ENCODE data around the gene PNPLA2.

Gene PNPLA2

GRCh38 chr11:777288-778255, 41.1 kb upstream of the PNPLA2 start, which contains the start of gene GATD1:
Gene GATD1, minus strand, starts transcription at chr11:777487. Its CDS starts 25 bp downstream, at chr11:777462.
- no peaks in the 10 kb centered on the region for H3K27me3 Mint-ChIP-seq (ENCODE audit: low read depth)
- H3K27ac Mint-ChIP-seq, result peak within 1 kb of the TSS; percentile 84

GRCh38 chr11:778976-779954, 39.4 kb upstream of the PNPLA2 start:
- no peaks in the 10 kb centered on the region for H3K9me3 Mint-ChIP-seq

More at GRCh38 chr11:777288-778255, 41.1 kb upstream of the PNPLA2 start, which contains the start of gene GATD1:
- peaks cover 19% of the 10 kb centered on the region for H3K4me1 Mint-ChIP-seq (ENCODE audit: low read depth)
- peaks cover 3% of the 10 kb centered on the region for H3K36me3 Mint-ChIP-seq (ENCODE audit: low read depth)
- peak; percentile 94 for DNase-seq (ENCODE audit: low spot score)
- H3K9me3 Mint-ChIP-seq, result no peaks in the 10 kb centered on the region
- H3K4me3 Mint-ChIP-seq, result peak within 1 kb of the TSS; percentile 87

GRCh38 chr11:779955-780532, 38.7 kb upstream of the PNPLA2 start:
- Mint-ChIP-seq H3K27ac (peak overlapping the region; percentile 41), H3K4me1 (ENCODE audit: low read depth) (peaks cover 21% of the 10 kb centered on the region), H3K4me3 (no peak overlapping the region), H3K27me3 (ENCODE audit: low read depth) (no peaks in the 10 kb centered on the region), H3K9me3 (no peaks in the 10 kb centered on the region), H3K36me3 (ENCODE audit: low read depth) (peaks cover 10% of the 10 kb centered on the region)
- DNase-seq (ENCODE audit: low spot score), result no peak

More at GRCh38 chr11:778976-779954, 39.4 kb upstream of the PNPLA2 start:
- no peak for DNase-seq (ENCODE audit: low spot score)
- Mint-ChIP-seq H3K27ac (peak overlapping the region; percentile 41), H3K4me3 (peak overlapping the region; percentile 38), H3K36me3 (ENCODE audit: low read depth) (peaks cover 6% of the 10 kb centered on the region), H3K4me1 (ENCODE audit: low read depth) (peaks cover 19% of the 10 kb centered on the region), H3K27me3 (ENCODE audit: low read depth) (no peaks in the 10 kb centered on the region)

- Mint-ChIP-seq H3K9me3 (no peaks in the 10 kb centered on the region), H3K4me1 (ENCODE audit: low read depth) (peaks cover 13% of the 10 kb centered on the region), H3K27ac (no peak overlapping the region), H3K36me3 (ENCODE audit: low read depth) (peaks cover 12% of the 10 kb centered on the region), H3K4me3 (no peak overlapping the region), H3K27me3 (ENCODE audit: low read depth) (no peaks in the 10 kb centered on the region)
- no peak for DNase-seq (ENCODE audit: low spot score)
Observed at GRCh38 chr11:782264-783174, 36.2 kb upstream of the PNPLA2 start.

- no peak for DNase-seq (ENCODE audit: low spot score)
- Mint-ChIP-seq H3K36me3 (ENCODE audit: low read depth) (peaks cover 12% of the 10 kb centered on the region), H3K4me3 (no peak overlapping the region), H3K27ac (no peak overlapping the region), H3K27me3 (ENCODE audit: low read depth) (no peaks in the 10 kb centered on the region), H3K9me3 (no peaks in the 10 kb centered on the region), H3K4me1 (ENCODE audit: low read depth) (peaks cover 13% of the 10 kb centered on the region)
Observed at GRCh38 chr11:783581-784015, 35.1 kb upstream of the PNPLA2 start.

GRCh38 chr11:786235-787083, 32.3 kb upstream of the PNPLA2 start:
- H3K36me3 Mint-ChIP-seq (ENCODE audit: low read depth), result peaks cover 14% of the 10 kb centered on the region
- no peak for DNase-seq (ENCODE audit: low spot score)
- H3K9me3 Mint-ChIP-seq, result no peaks in the 10 kb centered on the region
- no peak overlapping the region for H3K27ac Mint-ChIP-seq
- peaks cover 6% of the 10 kb centered on the region for H3K4me1 Mint-ChIP-seq (ENCODE audit: low read depth)
- no peak overlapping the region for H3K4me3 Mint-ChIP-seq
- H3K27me3 Mint-ChIP-seq (ENCODE audit: low read depth), result no peaks in the 10 kb centered on the region

- no peak for DNase-seq (ENCODE audit: low spot score)
- peaks cover 5% of the 10 kb centered on the region for H3K4me1 Mint-ChIP-seq (ENCODE audit: low read depth)
- H3K27ac Mint-ChIP-seq, result no peak overlapping the region
- no peaks in the 10 kb centered on the region for H3K27me3 Mint-ChIP-seq (ENCODE audit: low read depth)
- H3K36me3 Mint-ChIP-seq (ENCODE audit: low read depth), result peaks cover 14% of the 10 kb centered on the region
- H3K9me3 Mint-ChIP-seq, result no peaks in the 10 kb centered on the region
- no peak overlapping the region for H3K4me3 Mint-ChIP-seq
Observed at GRCh38 chr11:787084-787675, 31.5 kb upstream of the PNPLA2 start.

GRCh38 chr11:788009-788640, 30.6 kb upstream of the PNPLA2 start:
- Mint-ChIP-seq H3K4me1 (ENCODE audit: low read depth) (peaks cover 5% of the 10 kb centered on the region), H3K36me3 (ENCODE audit: low read depth) (peaks cover 14% of the 10 kb centered on the region), H3K9me3 (no peaks in the 10 kb centered on the region), H3K27me3 (ENCODE audit: low read depth) (no peaks in the 10 kb centered on the region), H3K4me3 (no peak overlapping the region), H3K27ac (no peak overlapping the region)
- no peak for DNase-seq (ENCODE audit: low spot score)

GRCh38 chr11:788953-789940, 29.5 kb upstream of the PNPLA2 start:
- no peaks in the 10 kb centered on the region for H3K27me3 Mint-ChIP-seq (ENCODE audit: low read depth)
- H3K4me3 Mint-ChIP-seq, result peak overlapping the region; percentile 26
- H3K4me1 Mint-ChIP-seq (ENCODE audit: low read depth), result peaks cover 5% of the 10 kb centered on the region
- no peaks in the 10 kb centered on the region for H3K9me3 Mint-ChIP-seq
- no peak overlapping the region for H3K27ac Mint-ChIP-seq
- H3K36me3 Mint-ChIP-seq (ENCODE audit: low read depth), result peaks cover 10% of the 10 kb centered on the region
- DNase-seq (ENCODE audit: low spot score), result no peak

- Mint-ChIP-seq H3K27ac (no peak within 1 kb of the TSS), H3K36me3 (ENCODE audit: low read depth) (peaks cover 7% of the 10 kb centered on the region), H3K27me3 (ENCODE audit: low read depth) (no peaks in the 10 kb centered on the region), H3K9me3 (no peaks in the 10 kb centered on the region), H3K4me3 (peak within 1 kb of the TSS; percentile 26), H3K4me1 (ENCODE audit: low read depth) (peaks cover 3% of the 10 kb centered on the region)
- peak; percentile 30 for DNase-seq (ENCODE audit: low spot score)
Observed at GRCh38 chr11:789943-790342, 28.8 kb upstream of the PNPLA2 start, which contains the start of gene CEND1. Gene CEND1, minus strand, starts transcription at chr11:790090. Its CDS starts 1,514 bp downstream, at chr11:788576.

All from T-helper 2 cell treated with Interferon-gamma antibody and Interleukin-4, amounts not matched to agents 5 μg/mL and 100 μg/mL, for 36 hours (primary cell).